Activated CD4-positive, alpha-beta T cell treated with anti-CD3 and anti-CD28 coated beads for 48 hours (primary cell): ENCODE results near the gene USF3.
"Not testable (repeated sequence)": the region's sequence is repeated elsewhere in the genome, so short reads cannot be mapped to it uniquely, and the experiment has no call there.

Experiments
- DNase-seq: peaks from one replicate; pipeline ENCODE4 v3.0.0-alpha.2; 2020

USF3 gene

DNA sequence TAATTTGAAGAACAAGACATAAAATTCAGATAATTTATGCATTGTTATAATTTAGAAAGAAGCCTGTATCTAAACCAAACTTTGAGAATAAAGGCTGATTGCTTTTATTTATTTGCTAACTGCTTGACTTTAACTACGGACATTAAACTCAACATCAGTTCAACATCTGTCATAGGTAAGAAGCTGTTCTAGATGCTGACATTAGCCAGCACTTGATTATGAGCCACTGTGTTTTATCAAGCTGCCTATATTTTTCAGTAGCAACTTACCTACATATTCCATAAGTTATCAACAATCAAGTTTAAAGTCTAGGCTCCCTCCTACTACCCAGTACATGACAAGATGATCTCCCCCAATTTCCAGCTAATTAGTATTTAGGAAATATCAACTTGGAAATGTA lies 42.1 kb downstream of the USF3 start:
- no peak for DNase-seq

DNA sequence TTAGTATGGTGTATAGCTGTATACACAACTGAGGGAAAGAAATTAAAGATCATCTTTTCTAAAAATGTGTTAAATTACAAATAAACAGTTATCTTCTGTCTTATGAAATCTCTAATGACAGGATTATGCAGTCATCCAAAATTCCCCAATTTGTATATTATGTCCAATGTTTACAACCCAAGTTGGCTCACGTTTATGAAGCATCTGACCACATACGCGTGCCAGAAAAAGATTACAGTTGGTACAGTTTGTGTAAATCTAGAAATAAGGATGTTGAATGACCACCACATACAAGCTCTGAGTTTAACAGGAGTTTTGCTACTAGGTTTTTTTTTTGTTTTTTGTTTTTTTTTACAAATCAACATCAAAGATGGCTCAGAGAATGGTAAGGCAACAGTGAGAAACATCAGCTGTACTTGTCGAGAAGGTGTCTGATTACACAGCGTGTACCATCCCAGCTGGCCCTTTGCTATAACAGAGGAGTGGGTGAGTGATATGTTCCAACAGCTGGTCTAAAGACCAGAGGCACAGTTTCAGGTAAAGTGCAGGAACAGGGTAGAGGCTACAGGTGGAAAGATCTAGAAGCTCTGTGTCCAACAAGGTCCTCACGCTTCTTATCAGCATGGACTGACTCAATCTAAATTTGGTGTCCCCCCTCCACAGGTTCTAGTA lies 47.1 kb downstream of the USF3 start:
- DNase-seq: no peak

DNA sequence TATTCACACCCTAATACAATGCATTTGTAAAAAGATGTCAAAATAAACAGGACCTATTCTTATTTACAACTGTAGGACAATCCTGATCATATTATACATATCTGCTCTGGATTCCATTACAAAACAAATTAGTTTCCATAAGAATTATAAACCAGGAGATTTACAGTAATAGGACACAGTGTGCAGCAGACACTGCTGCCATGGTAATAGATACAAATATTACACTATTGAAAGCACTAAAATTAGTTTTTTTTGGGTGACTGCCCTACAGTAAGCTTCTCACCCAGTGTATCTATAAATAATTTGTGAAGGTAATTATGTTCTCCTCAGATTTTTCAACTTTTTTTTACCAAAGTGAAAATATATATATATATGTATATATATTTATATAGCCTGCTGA lies 47.9 kb downstream of the USF3 start:
- no peak for DNase-seq

DNA sequence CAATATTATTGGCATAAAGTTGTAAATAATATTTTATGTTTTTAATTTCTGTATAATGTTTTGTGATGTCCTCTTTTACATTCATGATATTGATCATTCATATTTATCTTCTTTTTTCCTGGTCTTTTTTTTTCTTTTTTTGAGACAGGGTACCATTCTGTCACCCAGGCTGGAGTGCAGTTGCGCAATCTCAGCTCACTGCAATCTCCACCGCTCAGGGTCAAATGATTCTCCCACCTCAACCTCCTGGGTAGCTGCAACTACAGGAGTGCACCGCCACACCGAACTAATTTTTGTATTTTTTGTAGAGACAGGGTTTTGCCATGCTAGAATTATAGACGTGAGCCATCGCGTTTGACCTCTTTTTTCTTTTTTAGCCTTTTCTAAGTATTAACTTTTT lies 52.9 kb downstream of the USF3 start:
- DNase-seq: no peak

DNA sequence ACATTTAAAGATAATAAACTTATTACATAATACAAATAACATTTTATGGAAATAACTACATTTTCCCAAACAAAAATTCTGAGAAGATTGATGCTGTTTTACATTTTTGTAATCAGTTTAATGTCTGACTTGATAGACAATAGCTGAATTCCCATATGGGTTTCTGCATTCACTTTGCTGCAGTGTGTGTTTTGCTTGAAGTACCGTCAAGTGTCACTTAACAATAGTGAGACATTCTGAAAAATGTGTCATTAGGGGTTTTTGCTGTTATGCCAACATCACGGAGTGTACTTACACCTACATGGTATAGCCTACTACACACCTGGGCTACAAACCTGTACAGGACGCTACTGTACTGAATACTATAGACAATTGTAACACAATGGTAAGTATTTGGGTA lies 57.5 kb downstream of the USF3 start:
- DNase-seq: no peak

DNA sequence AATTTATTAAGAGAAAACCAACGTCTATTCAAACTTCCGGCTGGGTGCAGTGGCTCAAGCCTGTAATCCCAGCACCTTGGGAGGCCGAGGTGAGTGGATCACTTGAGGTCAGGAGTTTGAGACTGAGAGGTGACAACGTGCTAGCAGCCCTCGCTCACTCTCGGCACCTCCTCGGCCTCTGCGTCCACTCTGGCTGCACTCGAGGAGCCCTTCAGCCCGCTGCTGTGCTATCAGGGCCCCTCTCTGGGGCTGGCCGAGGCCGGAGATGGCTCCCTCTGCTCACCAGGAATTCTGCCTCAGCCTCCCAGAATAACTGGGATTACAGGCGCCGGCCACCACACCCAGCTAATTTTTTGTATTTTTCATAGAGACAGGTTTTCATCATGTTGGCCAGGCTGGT lies 58.7 kb downstream of the USF3 start:
- DNase-seq: no peak

DNA sequence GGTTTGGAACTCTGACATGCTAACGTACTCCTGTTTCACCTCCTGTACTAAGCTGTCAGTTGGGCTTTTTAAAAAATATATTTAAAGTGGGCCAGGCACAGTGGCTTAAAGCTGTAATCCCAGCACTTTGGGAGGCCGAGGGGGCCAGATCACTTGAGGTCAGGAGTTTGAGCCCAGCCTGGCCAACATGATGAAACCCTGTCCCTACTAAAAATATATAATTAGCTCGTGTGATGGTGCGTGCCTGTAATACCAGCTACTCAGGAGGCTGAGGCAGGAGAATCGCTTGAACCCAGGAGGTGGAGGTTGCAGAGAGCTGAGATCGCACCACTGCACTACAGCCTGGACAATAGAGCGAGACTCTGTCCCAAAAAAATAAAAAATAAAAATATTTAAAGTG lies 60.4 kb downstream of the USF3 start:
- DNase-seq: not testable (repeated sequence)

DNA sequence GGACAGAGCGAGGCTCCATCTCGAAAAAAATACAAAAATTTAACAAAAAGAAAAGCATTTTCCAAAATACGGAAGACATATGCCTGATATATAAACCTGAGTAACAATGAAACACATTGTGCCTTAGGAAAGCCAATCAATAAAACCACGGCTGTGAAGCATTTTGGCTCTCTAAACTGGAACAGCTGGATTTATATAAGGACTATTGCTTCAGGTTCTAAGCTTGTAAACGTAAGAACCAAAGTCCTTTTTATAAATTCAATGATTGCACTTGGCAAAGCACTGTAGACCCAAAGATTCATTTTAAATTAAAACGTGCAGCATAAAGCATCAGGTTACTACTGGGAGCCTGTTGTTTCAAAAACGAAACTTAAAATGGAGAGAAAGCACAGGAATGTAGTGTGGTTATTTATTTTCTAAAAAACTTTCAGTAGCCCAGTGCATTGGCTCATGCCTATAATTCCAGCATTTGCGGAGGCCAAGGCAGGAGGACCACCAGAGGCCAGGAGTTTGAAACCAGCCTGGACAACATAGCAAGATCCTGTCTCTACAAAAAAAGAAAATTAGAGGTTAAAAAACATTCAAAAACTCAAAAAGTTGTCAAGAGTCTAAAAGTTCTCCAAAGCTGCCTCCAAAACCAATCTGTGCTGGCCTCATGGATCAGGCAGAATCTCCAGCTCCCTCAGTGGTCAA lies 61.5 kb downstream of the USF3 start:
- DNase-seq: no peak

DNA sequence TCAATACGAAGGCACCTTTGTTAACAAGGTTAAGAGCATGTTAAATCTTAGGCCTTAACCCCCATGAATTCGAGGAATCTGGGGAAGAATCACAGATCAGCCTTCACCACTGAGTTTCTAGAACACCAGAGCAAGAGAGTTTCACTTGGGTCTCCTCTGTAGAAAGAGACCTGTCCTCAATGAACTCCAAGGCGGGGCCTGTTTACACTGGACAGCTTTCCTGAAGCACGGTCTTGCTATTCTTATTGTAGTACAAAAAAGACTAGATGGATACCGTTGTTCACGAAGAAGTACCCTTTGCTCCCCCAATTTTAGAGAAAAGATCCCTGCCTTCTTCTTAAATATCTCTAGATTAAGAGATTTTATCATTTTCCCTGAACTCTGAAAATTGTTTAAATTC lies 64.9 kb downstream of the USF3 start:
- DNase-seq: no peak

DNA sequence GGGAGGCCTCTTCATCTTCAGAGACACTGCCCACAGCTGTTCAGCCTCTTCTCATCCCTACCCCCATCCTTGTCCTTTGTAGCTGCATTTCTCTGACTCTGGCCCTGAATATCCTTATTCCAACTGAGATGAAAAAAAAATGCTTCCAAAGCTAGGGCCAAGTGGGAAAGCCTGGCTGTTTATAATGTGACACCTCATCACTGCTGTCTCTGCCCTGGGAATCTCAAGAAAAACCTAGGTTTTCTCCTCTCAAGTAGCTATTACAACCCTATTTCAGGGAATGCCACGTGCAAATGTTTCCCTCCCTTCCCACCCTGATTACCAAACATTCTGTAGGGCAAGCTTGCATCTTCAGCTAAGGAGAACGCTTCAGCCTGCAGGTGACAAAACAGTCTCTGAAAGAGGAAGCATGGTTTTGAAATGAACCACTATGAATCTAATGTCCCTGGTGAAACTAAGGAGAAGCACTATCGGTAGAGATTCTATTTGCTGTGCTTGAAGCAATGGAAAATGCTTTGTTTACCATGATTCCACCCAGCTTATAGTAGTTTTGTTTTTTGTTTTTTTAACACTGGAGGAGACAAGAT lies 65.4 kb downstream of the USF3 start:
- no peak for DNase-seq

DNA sequence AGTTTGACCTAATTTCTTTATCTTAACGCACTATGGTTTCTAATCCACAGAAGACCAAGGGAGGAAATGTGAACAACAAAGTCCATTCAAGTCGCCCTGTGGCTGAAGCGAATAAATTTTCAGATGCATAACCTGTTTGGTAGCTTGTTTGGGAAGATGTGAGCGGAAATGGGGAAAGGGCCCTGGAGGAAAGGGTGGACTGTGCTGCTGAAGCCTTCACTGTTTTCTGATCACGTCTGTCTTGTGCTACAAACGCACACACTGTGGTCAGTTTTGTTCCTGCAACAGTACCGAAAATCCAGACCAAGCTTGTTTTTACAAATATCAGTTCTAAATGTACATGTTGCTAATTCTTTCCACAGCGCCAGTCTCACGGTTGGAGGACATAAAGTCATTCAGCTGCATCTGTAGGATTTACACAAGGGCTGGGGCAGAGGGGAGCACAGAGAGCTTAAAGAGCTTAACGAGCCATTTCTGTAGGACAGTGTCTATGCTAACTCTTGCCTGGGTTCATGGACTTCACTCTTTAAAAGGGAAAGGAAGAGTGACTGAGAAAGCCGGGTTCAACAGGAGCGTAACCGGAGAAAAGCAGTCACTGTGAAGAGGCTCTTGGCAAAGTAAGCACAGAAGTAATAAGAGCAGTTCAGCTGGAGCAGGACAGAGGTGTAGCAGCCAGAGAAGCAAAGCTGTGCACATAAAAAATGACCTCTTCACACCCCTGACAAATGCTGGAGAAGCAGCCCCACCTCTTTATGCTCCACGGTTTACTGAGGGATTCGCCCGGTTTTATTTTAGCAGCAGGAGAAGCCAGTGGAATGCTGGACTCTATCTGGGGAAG lies 66.6 kb downstream of the USF3 start:
- no peak for DNase-seq

DNA sequence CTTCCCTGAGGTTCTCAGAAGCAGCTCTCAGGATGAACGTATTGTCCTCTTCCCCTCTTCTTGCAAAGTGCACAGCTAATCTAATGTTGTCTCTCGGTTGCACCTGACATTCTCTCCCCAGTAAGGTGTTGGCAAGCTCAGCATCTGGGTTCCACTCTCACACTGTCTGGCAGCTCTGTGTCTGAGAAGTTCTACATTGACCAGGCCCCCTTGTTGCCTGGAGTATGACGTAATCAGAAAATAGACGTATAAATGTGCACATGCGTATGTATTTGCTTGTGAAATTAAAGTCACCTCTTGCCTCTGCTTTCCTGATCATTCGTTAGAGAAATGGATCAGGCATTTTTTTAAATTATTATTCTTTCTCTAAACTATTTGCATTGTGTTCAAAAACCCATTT lies 67.7 kb downstream of the USF3 start:
- DNase-seq: no peak

DNA sequence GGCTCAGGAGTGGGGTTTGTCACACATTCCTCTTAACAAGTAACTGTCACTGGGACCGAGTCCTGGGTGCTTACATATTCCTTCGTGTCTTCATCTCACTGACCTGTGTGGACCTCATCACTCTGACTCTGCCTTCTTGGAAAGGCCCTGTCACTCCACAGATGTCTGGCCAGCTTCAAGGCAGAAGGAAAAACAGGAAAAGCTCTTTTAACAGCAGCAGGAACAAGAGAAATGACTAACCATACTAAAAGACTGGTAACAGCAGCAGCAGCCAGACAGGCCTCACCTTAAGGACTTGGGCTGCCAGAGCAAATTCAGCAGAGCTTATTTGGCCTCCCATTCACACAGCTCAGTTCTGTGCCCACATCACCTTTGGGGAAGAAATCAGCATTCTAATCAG lies 68.1 kb downstream of the USF3 start:
- DNase-seq: no peak

DNA sequence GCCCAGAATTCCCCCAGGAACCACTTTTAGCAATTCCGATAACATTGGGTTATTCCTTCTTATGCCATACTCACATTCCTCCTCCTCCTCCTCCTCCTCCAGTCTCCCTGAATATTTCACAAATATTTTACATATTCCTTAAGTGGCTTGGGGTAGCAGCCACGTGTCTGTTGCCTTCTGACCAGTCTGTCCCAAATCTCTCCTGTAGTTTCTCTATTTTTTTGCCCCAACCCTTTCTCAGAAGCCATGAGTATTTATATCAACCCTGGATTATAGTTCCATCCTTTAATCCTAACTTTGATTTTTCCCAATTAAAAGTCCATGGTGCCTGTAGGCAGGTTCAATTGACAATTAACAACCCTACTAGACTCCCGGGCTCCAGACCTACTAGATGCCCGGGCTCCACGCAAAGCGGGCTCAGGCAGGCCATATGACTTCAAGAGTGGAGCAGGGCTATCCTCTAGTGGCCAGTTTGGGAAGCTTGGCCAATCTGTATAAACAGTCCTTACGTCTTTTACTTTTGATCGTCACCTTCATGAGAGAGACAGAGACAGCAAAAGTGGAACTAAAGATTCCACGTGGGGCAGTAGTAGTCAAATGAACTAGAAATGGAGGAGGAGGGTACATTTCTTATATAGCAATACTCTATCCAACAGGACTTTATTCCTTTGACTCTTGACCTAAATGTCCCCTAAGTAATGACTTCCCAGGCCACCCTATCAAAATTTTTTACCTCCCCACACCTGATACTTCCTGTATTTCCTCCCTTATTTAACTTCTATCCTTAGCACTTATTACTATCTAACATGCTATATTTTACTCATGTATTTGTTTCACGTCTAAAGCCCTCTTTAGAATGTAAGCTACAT lies 69.7 kb downstream of the USF3 start:
- DNase-seq: peak; percentile 25

DNA sequence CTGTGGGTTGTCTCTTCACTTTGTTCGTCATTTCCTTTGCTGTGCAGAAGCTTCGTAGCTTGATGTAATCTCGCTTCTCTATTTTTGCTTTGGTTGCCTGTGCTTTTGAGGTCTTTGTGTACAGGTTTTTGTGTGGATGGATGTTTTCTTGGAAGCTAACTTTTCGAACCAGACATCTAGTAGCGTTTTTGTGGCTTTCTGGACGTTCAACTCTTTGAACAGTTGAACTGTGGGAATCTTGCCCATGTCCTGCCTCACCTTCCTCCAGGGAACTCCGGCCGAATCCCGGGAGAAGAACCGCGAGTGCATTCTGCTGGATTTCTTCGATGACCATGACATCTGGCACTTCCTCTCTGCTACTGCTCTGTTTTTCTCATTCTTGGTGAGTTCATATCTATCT lies 70.6 kb downstream of the USF3 start:
- no peak for DNase-seq

DNA sequence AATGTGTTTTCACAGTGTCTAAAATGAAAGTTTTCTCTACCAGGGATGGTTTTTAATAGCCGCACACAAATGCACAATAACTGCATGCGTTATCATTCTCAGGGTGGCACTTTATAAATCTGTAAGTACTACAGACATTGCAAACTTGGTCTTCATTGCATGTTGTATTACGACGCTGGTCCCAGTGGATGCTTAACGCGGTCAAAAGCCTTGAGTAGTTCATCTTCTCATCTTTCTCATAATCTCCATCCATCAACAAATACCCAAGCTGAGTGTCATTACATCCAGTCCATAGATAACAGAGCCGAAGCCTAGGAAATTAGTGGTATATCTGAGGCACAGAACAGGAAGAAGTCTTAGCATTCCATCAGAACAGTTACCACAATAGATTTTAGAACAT lies 72.6 kb downstream of the USF3 start:
- no peak for DNase-seq

DNA sequence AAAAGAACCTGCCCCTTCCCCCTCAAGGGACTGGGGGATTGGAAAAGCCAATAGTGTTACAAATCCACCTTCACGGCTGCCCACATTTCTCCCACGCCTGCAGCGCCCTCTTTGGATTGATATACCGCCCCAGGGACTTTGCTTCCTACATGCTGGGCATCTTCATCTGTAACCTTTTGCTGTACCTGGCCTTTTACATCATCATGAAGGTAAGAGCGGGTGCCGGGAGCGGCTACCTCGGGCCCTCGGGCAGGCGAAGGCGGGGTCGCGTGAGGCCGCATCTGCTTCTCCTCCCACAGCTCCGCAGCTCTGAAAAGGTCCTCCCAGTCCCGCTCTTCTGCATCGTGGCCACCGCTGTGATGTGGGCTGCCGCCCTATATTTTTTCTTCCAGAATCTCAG lies 73.1 kb downstream of the USF3 start:
- no peak for DNase-seq

DNA sequence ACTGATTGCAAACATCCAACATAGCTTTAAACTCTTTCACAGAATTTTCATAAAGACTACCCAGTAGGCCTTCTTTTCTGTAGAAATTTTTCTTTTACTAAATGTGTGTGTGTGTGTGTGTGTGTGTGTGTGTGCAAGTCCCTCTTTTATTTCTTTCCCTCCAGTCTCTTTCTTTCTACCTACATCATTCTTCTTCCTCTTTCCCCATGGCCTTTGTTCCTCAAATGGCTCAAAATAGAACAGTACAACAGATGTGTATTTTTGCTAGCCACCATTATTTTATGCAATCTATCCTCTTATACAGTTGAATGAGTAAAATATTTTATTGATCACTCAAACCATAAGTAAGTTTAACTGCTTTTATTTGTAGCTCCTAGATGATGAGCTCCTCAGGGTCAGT lies 76.4 kb downstream of the USF3 start:
- DNase-seq: no peak

DNA sequence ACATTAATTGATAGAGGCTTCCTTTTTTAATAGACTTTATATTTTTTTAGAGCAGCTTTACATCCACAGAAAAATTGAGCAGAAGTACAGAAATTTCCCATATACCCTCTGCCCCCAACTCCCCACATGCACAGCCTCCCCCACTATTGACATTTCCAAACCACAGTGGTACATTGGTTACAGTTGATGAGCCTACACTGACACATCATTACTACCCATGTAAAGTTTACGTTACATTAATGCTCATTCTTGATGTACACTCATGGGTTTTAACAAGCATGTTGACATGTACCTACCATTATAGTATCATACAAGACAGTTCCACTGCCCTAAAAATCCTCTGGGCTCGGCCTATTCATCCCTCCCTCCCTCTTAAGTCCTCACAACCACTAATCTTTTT lies 78.7 kb downstream of the USF3 start:
- no peak for DNase-seq

DNA sequence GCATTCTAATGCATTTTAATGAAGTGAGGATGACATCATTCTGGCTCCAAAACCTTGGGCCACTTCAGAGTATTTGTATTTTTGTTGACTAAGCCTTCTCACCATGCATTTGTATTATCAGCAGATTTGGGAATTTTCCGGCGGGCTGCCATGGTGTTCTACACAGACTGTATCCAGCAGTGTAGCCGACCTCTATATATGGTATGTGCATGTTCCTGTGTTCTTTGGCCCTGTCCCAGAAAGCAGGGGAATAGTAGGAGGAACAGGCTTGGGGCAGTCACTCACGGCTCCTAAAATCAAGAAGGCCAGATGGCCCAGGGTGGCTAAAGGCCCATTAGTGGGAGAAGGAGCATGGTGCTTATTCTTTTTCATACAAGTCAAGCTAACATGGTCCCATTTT lies 80.5 kb downstream of the USF3 start:
- no peak for DNase-seq

DNA sequence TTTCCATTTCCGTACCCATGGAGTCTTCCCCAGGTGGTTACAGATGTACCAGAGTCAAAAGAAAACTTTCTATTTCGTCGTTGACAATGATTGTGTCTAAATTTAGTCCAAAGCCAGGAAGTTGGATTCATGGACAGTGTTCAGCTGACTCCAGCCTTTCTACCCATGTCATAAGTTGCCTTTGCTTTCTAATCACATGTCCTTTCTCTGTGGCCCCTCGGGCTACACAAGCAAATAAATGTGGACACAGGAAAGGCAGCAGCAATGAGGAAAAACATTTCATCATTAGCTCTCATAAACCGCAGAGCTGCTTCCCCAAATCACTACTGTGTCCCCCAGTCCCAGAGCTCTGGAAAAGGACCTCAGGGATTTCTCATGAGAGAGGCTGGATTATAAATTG lies 82.0 kb downstream of the USF3 start:
- DNase-seq: no peak

DNA sequence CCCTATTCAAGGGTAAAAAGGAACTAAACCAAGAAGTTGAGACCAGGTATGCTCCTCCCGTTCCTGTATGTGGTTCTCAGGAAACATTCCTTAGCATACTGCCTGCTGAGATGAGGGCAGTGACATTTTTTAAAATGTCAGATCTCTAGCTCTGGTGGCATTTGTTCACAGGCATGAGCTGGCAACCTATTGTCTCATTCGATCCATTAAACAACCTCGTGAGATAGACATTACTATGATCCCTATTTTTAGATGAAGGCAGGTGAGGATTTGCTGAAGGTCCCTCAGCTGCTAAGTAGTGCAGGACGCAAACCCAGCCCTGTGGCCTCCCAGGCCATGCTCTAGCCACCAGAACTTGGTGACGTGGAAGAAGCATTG lies 89.2 kb downstream of the USF3 start:
- DNase-seq: no peak
